Urinary bladder (tissue), 4 donors: ENCODE data around the gene ZCCHC14. TPM values are rescaled to one million over a fixed set of nuclear protein-coding genes. Genes with fewer than 3 reads are reported as not detected.
"Not testable (repeated sequence)": the region's sequence is repeated elsewhere in the genome, so short reads cannot be mapped to it uniquely, and the experiment has no call there.

Experiments used
- DNase-seq: peaks from one replicate; pipeline ENCODE4 v3.0.0-alpha.2; 2015; ENCODE audit errors: extremely low spot score
- H3K27ac ChIP-seq: one replicate; pipeline ENCODE4 v1.5.1; 2013; ENCODE audit warnings: low read depth, mild to moderate bottlenecking, moderate library complexity
- H3K36me3 ChIP-seq: one replicate; pipeline ENCODE4 v1.6.1; 2013; ENCODE audit warnings: mild to moderate bottlenecking, moderate library complexity; ENCODE audit not compliant: insufficient read depth
- H3K4me1 ChIP-seq: one replicate; pipeline ENCODE4 v1.6.1; 2013; ENCODE audit warnings: mild to moderate bottlenecking, moderate library complexity; ENCODE audit not compliant: insufficient read depth
- H3K4me3 ChIP-seq: one replicate; pipeline ENCODE4 v1.5.1; 2013; ENCODE audit warnings: low read depth, low read length
- WGBS: extraction: QIAGEN DNeasy Blood & Tissue Kit; methylation state at CpG from one replicate; pipeline ENCODE4 v1.1.7; 2013; 5-methylcytosine and 5-hydroxymethylcytosine counted together
- polyA plus RNA-seq: library from polyadenylated mRNA; stranded (reverse); fragments of 200-250 nt; gene quantifications from one replicate; pipeline ENCODE4 v1.2.3, GENCODE V29; 2013
- total RNA-seq: library from RNA; depleted of rRNA; stranded (reverse); fragments of >200 nt; gene quantifications from one replicate; pipeline ENCODE4 v1.2.3, GENCODE V29; 2014
- donor health status: healthy with polysubstance abuse.
- donor health status: healthy.

ZCCHC14 gene
- total and polyA plus RNA-seq, 2 donors: 16.6 to 36.1 TPM

- DNase-seq, H3K4me3 ChIP-seq, H3K27ac ChIP-seq, H3K36me3 ChIP-seq, H3K4me1 ChIP-seq: not testable (repeated sequence)
- WGBS: 31% methylated on average over 4 of the region's 6 CpGs
Observed at GRCh38 chr16:87488960-87489359, 3.9 kb downstream of the ZCCHC14 start.

DNA sequence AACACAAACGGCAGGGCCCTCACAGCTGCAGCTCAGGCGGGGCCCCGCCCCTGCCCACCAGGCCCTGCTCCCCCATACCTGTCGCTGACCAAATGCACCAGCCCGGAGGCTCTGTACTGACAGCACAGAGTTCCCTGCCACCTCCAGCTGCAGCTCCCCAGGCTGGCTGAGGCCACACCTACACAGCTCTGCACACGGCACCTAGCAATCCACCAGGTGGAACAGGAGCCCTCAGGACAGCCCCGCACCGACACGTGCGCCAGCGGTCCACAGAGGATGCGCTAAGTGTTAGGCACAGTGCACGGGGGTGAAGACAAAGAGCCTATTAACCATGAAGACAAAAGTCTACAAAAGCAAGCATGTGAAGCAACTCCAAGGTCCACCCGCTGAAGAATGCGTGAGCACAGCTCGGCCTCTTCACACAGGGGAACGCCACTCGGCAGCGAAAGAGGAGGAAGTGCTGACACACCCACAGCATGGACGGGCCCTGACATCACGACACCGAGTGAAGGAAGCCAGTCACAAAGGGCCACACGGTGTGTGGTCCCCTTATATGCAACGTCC is 5.4 kb downstream of the ZCCHC14 start:
- peaks cover 1% of the 10 kb centered on the region for H3K4me1 ChIP-seq
- H3K36me3 ChIP-seq: no peaks in the 10 kb centered on the region
- 49% methylated on average over 24 of the region's 24 CpGs for WGBS
- H3K4me3 ChIP-seq: no peak overlapping the region
- no peak overlapping the region for H3K27ac ChIP-seq
- DNase-seq: no peak

GRCh38 chr16:87486713-87487247 is 6.0 kb downstream of the ZCCHC14 start:
- Histone ChIP-seq H3K4me3 (no peak overlapping the region), H3K4me1 (peaks cover 1% of the 10 kb centered on the region), H3K27ac (no peak overlapping the region), H3K36me3 (no peaks in the 10 kb centered on the region)
- DNase-seq: no peak
- 47% methylated on average over 5 of the region's 5 CpGs for WGBS

GRCh38 chr16:87486282-87486681 is 6.5 kb downstream of the ZCCHC14 start:
- DNase-seq: no peak
- no peaks in the 10 kb centered on the region for H3K36me3 ChIP-seq
- H3K27ac ChIP-seq: no peak overlapping the region
- WGBS: 76% methylated on average over 8 of the region's 8 CpGs
- no peak overlapping the region for H3K4me3 ChIP-seq
- no peaks in the 10 kb centered on the region for H3K4me1 ChIP-seq

GRCh38 chr16:87485792-87486191 is 7.0 kb downstream of the ZCCHC14 start:
- H3K36me3 ChIP-seq, DNase-seq, H3K27ac ChIP-seq, H3K4me1 ChIP-seq, H3K4me3 ChIP-seq: not testable (repeated sequence)
- 81% methylated on average over 4 of the region's 4 CpGs for WGBS

- 73% methylated on average over 21 of the region's 22 CpGs for WGBS
- Histone ChIP-seq H3K4me1 (no peaks in the 10 kb centered on the region), H3K36me3 (no peaks in the 10 kb centered on the region), H3K27ac (no peak overlapping the region), H3K4me3 (no peak overlapping the region)
- DNase-seq: no peak
Observed at GRCh38 chr16:87484487-87485331, 8.1 kb downstream of the ZCCHC14 start.

- H3K4me3 ChIP-seq: no peak overlapping the region
- WGBS: 78% methylated on average over 5 of the region's 5 CpGs
- no peak for DNase-seq
- no peaks in the 10 kb centered on the region for H3K36me3 ChIP-seq
- no peaks in the 10 kb centered on the region for H3K4me1 ChIP-seq
- no peak overlapping the region for H3K27ac ChIP-seq
Observed at GRCh38 chr16:87483481-87483880, 9.3 kb downstream of the ZCCHC14 start.

DNA sequence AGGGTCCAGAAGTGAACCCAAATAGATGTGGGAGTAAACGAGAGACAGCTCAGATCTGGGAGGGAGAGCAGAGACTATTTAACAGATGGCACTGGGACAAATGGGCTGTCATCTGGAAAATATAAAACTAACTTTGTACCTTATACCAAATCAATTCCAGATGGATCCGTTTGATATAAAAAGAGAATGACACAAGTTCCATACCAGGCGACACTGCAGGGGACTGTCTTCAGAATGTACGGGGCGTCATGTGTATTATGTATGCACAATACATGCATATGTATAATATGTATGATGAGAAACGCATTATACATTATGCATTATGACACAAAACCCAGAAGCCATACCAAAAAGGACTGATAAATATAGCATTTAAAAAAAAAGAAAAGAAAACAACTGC is 10.2 kb downstream of the ZCCHC14 start:
- H3K4me1 ChIP-seq, H3K27ac ChIP-seq, H3K4me3 ChIP-seq, H3K36me3 ChIP-seq, DNase-seq: not testable (repeated sequence)
- WGBS: 91% methylated on average over 6 of the region's 6 CpGs

GRCh38 chr16:87482266-87482665 is 10.6 kb downstream of the ZCCHC14 start:
- no peak for DNase-seq
- H3K4me3 ChIP-seq: no peak overlapping the region
- no peaks in the 10 kb centered on the region for H3K36me3 ChIP-seq
- H3K4me1 ChIP-seq: no peaks in the 10 kb centered on the region
- H3K27ac ChIP-seq: no peak overlapping the region
- whole genome bisulfite sequencing: 88% methylated on average over 9 of the region's 9 CpGs

DNA sequence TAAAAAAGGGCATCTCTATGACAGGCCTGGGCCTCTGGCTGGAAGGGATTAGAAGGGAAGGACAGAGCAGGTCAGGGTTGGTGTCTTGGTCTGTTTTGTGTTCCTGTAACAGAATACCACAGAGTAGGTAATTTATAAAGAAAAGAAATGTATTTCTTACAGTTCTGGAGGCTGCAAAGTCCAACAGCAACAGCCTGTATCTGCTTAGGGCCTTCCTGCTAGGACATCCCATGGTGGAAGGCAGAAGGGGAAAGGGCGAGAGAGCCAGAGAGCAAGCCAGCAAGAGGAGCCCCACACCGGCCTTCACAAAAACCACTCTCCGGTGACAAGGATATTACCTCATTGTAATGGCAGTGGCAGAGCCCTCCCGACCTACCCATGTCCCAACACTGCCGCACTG is 11.1 kb downstream of the ZCCHC14 start:
- not testable (repeated sequence) for H3K27ac ChIP-seq, H3K4me1 ChIP-seq, H3K4me3 ChIP-seq, H3K36me3 ChIP-seq, DNase-seq
- 94% methylated on average over 5 of the region's 5 CpGs for WGBS

DNA sequence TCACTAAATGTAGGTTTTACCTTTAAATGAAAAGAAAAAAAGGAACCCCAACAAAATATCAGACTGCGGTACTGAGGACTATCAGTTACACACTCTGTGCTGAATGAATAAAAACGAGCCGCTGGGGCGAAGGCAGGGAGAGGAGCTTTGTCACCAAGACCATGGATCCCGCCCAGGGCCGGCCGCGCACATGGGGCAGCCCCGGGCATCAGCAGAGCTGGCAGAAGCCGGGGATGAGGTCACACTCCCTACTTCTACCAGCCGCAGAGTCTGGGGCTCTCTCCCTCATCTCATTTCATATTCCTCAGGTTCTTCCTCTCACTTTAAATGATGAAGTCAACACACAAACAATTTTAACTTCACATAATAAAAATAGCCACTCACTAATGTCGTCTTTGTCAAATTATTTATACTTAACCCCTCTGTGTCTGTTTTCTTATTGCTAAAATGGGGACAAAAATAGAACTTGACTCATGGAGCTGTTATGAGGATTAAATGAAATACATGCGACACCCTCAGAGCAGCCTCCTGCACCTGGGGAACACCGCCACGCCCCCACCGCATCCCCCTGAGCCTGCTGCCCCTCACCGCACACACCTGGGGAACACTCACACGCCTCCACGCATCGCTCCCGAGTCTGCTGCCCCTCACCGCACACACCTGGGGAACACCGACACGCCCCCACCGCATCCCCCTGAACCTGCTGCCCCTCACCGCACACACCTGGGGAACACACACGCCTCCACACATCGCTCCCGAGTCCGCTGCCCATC is 15.4 kb downstream of the ZCCHC14 start:
- WGBS: 83% methylated on average over 30 of the region's 30 CpGs
- H3K4me1 ChIP-seq, DNase-seq, H3K4me3 ChIP-seq, H3K27ac ChIP-seq, H3K36me3 ChIP-seq: not testable (repeated sequence)

DNA sequence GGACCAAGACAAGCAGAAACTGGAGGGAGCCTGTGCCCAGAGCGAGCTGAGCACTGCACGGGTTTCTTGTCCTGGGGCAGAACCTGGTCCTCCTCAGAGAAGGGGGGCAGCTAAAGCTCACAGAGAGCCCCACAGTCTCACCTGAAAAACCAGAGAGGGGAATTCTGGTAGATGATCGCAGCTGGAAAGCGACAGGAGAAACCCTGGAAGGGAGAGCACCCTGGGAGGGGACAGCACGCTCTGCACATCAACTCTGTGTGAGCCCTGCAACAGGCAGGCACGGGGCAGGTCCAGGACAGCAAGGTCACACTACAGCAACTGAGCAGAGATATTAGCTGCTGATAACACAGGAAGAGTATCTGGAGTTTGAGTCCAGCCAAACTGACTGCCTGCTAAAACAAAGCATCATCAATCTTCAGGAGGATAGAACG is 18.2 kb downstream of the ZCCHC14 start:
- Histone ChIP-seq H3K36me3 (no peaks in the 10 kb centered on the region), H3K4me1 (peaks cover 2% of the 10 kb centered on the region), H3K27ac (no peak overlapping the region), H3K4me3 (no peak overlapping the region)
- 81% methylated on average over 7 of the region's 7 CpGs for WGBS
- no peak for DNase-seq

DNA sequence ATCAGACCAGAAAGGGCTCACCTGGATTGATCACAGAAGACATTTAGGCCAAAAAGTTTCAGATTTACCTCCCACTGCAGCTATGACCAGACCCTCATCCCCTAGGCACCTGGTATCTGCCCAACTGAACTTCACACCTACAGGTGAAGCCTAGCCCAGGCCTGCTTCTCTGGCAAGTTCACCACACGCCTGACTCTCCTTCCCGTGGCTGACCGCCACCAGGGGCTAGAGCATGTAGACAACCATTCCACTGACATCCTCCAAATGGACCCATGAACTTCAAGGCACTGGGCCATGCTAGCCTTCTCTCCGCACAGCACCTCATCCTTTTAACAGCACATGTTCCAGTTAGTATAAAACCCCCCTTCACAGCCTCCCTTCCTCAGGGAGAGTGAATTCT is 18.8 kb downstream of the ZCCHC14 start:
- H3K4me3 ChIP-seq: no peak overlapping the region
- no peak overlapping the region for H3K27ac ChIP-seq
- DNase-seq: no peak
- H3K4me1 ChIP-seq: peaks cover 2% of the 10 kb centered on the region
- WGBS: 89% methylated on average over 4 of the region's 4 CpGs
- H3K36me3 ChIP-seq: no peaks in the 10 kb centered on the region
